Natural killer cell (primary cell): ENCODE measurements around the gene CHAD. TPM values are rescaled to one million over a fixed set of nuclear protein-coding genes. Genes with fewer than 3 reads are reported as not detected.

Source experiments
- ATAC-seq, 3 donors: fragments of 150-1000 bp in 2 of 3; fragments of 200-7000 bp in 1 of 3; cut with Tn5 transposase; 1 replicate in 1 of 3; 2 replicates in 2 of 3; pipeline ENCODE4 v1.10.0; 2021; ENCODE audit warnings: mild to moderate bottlenecking in 2 of 3, moderate library complexity in 2 of 3
- DNase-seq, 2 donors: peaks; one replicate each; pipeline versions ENCODE4 v3.0.0 to v3.0.0-alpha.2; 2013 to 2021; ENCODE audit warnings: mixed read lengths in 1 of 2
- H3K27ac ChIP-seq: one replicate; pipeline ENCODE4 v1.5.1; 2013; ENCODE audit warnings: mild to moderate bottlenecking, low read length
- H3K27me3 ChIP-seq: one replicate; pipeline ENCODE4 v1.6.1; 2013; ENCODE audit warnings: low read length; ENCODE audit not compliant: control insufficient read depth, insufficient read depth
- H3K36me3 ChIP-seq: one replicate; pipeline ENCODE4 v1.6.1; 2013; ENCODE audit warnings: low read length; ENCODE audit not compliant: control insufficient read depth, insufficient read depth
- H3K4me1 ChIP-seq: one replicate; pipeline ENCODE4 v1.6.1; 2013; ENCODE audit warnings: low read length; ENCODE audit not compliant: control insufficient read depth, insufficient read depth
- H3K4me3 ChIP-seq: one replicate; pipeline ENCODE4 v1.5.1; 2013; ENCODE audit warnings: low read length
- H3K9me3 ChIP-seq: one replicate; pipeline ENCODE4 v1.6.1; 2013; ENCODE audit warnings: low read length; ENCODE audit not compliant: control insufficient read depth, insufficient read depth
- H3K27ac Mint-ChIP-seq, 2 donors: one replicate each; pipeline ENCODE4 v1.8.0; 2022; ENCODE audit warnings: mild to moderate bottlenecking in 2 of 2, mixed read lengths in 2 of 2, moderate library complexity in 1 of 2
- H3K27me3 Mint-ChIP-seq, 2 donors: one replicate each; pipeline ENCODE4 v1.8.0; 2022; ENCODE audit warnings: low read depth in 2 of 2, mixed read lengths in 2 of 2
- H3K36me3 Mint-ChIP-seq: one replicate; pipeline ENCODE4 v1.8.0; 2022; ENCODE audit warnings: mixed read lengths
- H3K4me1 Mint-ChIP-seq, 2 donors: one replicate each; pipeline ENCODE4 v1.8.0; 2022; ENCODE audit warnings: mixed read lengths in 2 of 2
- H3K4me3 Mint-ChIP-seq: one replicate; pipeline ENCODE4 v1.8.0; 2022; ENCODE audit warnings: mild to moderate bottlenecking, moderate library complexity, mixed read lengths
- H3K9me3 Mint-ChIP-seq, 2 donors: one replicate each; pipeline ENCODE4 v1.8.0; 2022; ENCODE audit warnings: mixed read lengths in 2 of 2
- CTCF ChIP-seq: fragments of 200-600 bp; IDR thresholded peaks from one replicate; pipeline ENCODE4 v1.8.0; 2022; ENCODE audit warnings: antibody characterized with exemption
- WGBS: methylation state at CpG from one replicate; pipeline ENCODE4 v1.1.7; 2013; ENCODE audit warnings: missing lambda C conversion rate; ENCODE audit not compliant: insufficient coverage; 5-methylcytosine and 5-hydroxymethylcytosine counted together
- intact Hi-C: fragments of 100-400 bp; cut with micrococcal nuclease; formaldehyde crosslinking; loops from one replicate; pipeline ENCODE4 v1.14.2; 2022
- total RNA-seq, 4 donors: library from RNA; stranded (reverse); fragments of 120-200 nt in 1 of 4; gene quantifications; one replicate each; pipeline versions ENCODE4 v1.2.3 to v1.2.4, GENCODE V29; 2013 to 2022

CHAD gene
- total RNA-seq, 3 donors from 2014 or later (not counting 1 experiment from before 2014, with no cell fraction given): 0.60 TPM; not detected in 2

GRCh38 chr17:50423553-50424159 is 45.0 kb downstream of the CHAD start:
- H3K27me3 Mint-ChIP-seq: peaks cover 0 to 6% of the 10 kb centered on the region in 2 donors
- Histone ChIP-seq H3K36me3 (no peaks in the 10 kb centered on the region), H3K9me3 (no peaks in the 10 kb centered on the region), H3K27me3 (no peaks in the 10 kb centered on the region), H3K27ac (no peak overlapping the region), H3K4me1 (peaks cover 33% of the 10 kb centered on the region), H3K4me3 (no peak overlapping the region)
- no peak for ATAC-seq
- H3K36me3 Mint-ChIP-seq: no peaks in the 10 kb centered on the region
- intact Hi-C loops: no loop called here
- peaks cover 21 to 25% of the 10 kb centered on the region in 2 donors for H3K4me1 Mint-ChIP-seq
- peaks cover 0 to 3% of the 10 kb centered on the region in 2 donors for H3K9me3 Mint-ChIP-seq
- no peak for DNase-seq
- TF ChIP-seq CTCF: no peak
- H3K4me3 Mint-ChIP-seq: peak overlapping the region; percentile 35
- WGBS: 80% methylated on average over 6 of the region's 6 CpGs
- peak overlapping the region in 1 of 2 donors; percentile 21 for H3K27ac Mint-ChIP-seq

GRCh38 chr17:50422738-50423137 is 45.9 kb downstream of the CHAD start:
- H3K9me3 ChIP-seq: no peaks in the 10 kb centered on the region
- H3K27ac Mint-ChIP-seq: peak overlapping the region in 1 of 2 donors; percentile 16
- intact Hi-C loops: no loop called here
- no peak overlapping the region for H3K4me3 Mint-ChIP-seq
- H3K27me3 Mint-ChIP-seq: peaks cover 6 to 9% of the 10 kb centered on the region in 2 donors
- H3K4me3 ChIP-seq: no peak overlapping the region
- no peak for TF ChIP-seq CTCF
- peaks cover 0 to 3% of the 10 kb centered on the region in 2 donors for H3K9me3 Mint-ChIP-seq
- H3K4me1 ChIP-seq: peaks cover 31% of the 10 kb centered on the region
- no peaks in the 10 kb centered on the region for H3K36me3 ChIP-seq
- no peak overlapping the region for H3K27ac ChIP-seq
- 100% methylated on average over 1 of the region's 2 CpGs for WGBS
- DNase-seq: no peak
- no peaks in the 10 kb centered on the region for H3K36me3 Mint-ChIP-seq
- no peaks in the 10 kb centered on the region for H3K27me3 ChIP-seq
- H3K4me1 Mint-ChIP-seq: peaks cover 21 to 25% of the 10 kb centered on the region in 2 donors
- ATAC-seq: no peak

- DNase-seq (peak in 1 of 2 donors; percentile 37), ATAC-seq (peak in 2 of 3 donors; percentile 19 to 27)
- H3K4me1 Mint-ChIP-seq: peaks cover 14% of the 10 kb centered on the region in 2 donors
- intact Hi-C loops: no loop called here
- Histone ChIP-seq H3K36me3 (no peaks in the 10 kb centered on the region), H3K27ac (peak overlapping the region; percentile 70), H3K4me1 (peaks cover 18% of the 10 kb centered on the region), H3K9me3 (no peaks in the 10 kb centered on the region), H3K27me3 (no peaks in the 10 kb centered on the region), H3K4me3 (peak overlapping the region; percentile 11)
- H3K27me3 Mint-ChIP-seq: peaks cover 7 to 12% of the 10 kb centered on the region in 2 donors
- WGBS: 44% methylated on average over 2 of the region's 3 CpGs
- peak overlapping the region; percentile 79 for H3K4me3 Mint-ChIP-seq
- TF ChIP-seq CTCF: no peak
- peaks cover 0 to 3% of the 10 kb centered on the region in 2 donors for H3K9me3 Mint-ChIP-seq
- H3K27ac Mint-ChIP-seq: peak overlapping the region; percentile 88 to 90
- H3K36me3 Mint-ChIP-seq: no peaks in the 10 kb centered on the region
These were observed 47.2 kb downstream of the CHAD start for GRCh38 chr17:50421308-50422051.
